Muscle layer of duodenum (tissue), 2 donors: ENCODE results near the gene ZNF90.

Source experiments
- H3K27ac ChIP-seq: one replicate; pipeline ENCODE4 v1.7.0; 2013; ENCODE audit warnings: mild to moderate bottlenecking, low read length
- H3K27me3 ChIP-seq: one replicate; pipeline ENCODE4 v1.7.0; 2013; ENCODE audit warnings: low read depth, mild to moderate bottlenecking, control low read depth, low read length
- H3K36me3 ChIP-seq, 2 donors: one replicate each; pipeline ENCODE4 v1.7.0; 2013; ENCODE audit warnings: low read length in 2 of 2, control low read depth in 1 of 2, mild to moderate bottlenecking in 1 of 2; ENCODE audit not compliant: insufficient read depth in 2 of 2, control insufficient read depth in 1 of 2
- H3K4me1 ChIP-seq, 2 donors: one replicate each; pipeline ENCODE4 v1.7.0; 2013; ENCODE audit warnings: low read length in 2 of 2, mild to moderate bottlenecking in 2 of 2, control low read depth in 1 of 2, moderate library complexity in 1 of 2; ENCODE audit not compliant: insufficient read depth in 2 of 2, control insufficient read depth in 1 of 2
- H3K4me3 ChIP-seq, 2 donors: one replicate each; pipeline ENCODE4 v1.7.0; 2013; ENCODE audit warnings: low read length in 2 of 2, low read depth in 1 of 2, mild to moderate bottlenecking in 1 of 2
- H3K9me3 ChIP-seq, 2 donors: one replicate each; pipeline ENCODE4 v1.7.0; 2013; ENCODE audit warnings: low read length in 2 of 2, control low read depth in 1 of 2, mild to moderate bottlenecking in 1 of 2; ENCODE audit not compliant: control insufficient read depth in 1 of 2
- donor health status: healthy.

The ZNF90 gene

DNA sequence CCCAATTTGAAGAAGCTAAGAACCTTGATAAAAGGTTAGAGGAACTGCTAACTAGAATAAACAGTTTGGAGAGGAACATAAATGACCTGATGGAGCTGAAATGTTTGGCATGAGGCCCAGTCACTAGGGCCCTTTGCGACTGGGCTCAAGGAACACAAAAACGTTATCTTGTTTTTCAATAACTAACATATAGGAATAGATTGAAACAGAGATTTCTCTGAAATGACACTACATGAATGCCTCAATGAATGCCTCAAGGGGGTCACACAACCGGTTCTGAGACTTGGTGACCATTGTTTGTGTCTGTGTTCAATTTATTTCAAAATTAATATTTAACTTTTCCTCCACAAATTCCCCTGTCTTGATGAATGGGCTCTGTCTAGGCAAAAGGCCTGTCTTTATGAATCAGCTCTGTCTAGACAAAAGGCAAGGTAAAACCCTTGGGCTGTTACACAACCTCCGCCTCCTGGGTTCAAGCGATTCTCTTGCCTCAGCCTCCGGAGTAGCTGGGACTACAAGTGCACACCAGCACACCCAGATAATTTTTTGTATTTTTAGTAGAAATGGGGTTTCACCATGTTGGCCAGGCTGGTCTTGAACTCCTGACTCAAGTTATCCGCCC is 88.3 kb downstream of the ZNF90 start:
- Histone ChIP-seq H3K36me3 (peaks cover 0 to 3% of the 10 kb centered on the region in 2 donors), H3K4me3 (no peak overlapping the region), H3K4me1 (peaks cover 0 to 7% of the 10 kb centered on the region in 2 donors), H3K9me3 (no peaks in the 10 kb centered on the region), H3K27me3 (no peaks in the 10 kb centered on the region), H3K27ac (no peak overlapping the region)

DNA sequence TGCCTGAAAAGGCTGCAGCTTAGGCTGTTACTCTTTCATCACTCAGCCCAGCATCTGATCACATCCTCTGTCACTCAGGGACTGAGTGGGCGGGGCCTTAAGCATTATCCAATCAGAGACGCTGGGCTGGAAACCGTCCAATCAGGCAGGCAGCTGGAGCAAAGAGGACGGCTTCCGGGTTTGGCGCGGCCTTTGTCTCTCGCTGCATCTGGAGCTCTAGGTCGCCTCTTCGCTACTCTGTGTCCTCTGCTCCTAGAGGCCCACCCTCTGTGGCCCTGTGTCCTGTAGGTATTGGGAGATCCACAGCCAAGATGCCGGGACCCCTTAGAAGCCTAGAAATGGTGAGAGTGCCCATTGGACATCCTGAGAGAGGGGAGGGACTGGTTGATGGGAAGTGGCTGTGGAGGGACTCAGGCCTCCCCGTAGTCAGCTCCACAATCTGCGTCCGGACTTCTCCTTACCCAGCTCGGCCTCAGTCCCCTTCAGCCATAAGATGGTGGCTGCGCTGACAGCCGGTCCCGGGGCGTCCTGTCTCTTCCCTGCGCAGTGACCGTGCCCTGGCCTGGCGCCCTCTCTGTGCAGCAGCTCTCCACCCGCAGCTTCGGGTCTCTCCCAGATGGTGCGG is 89.3 kb downstream of the ZNF90 start, which contains the start of gene ZNF486:
Gene ZNF486, plus strand, starts transcription at position 195 of the 625 bp plus-strand sequence. Its CDS starts 117 bp downstream, at position 312.
- peak within 1 kb of the TSS; percentile 51 for H3K27ac ChIP-seq
- H3K9me3 ChIP-seq: no peaks in the 10 kb centered on the region
- peak within 1 kb of the TSS; percentile 86 to 94 for H3K4me3 ChIP-seq
- H3K27me3 ChIP-seq: no peaks in the 10 kb centered on the region
- H3K36me3 ChIP-seq: peaks cover 0 to 12% of the 10 kb centered on the region in 2 donors
- peaks cover 0 to 7% of the 10 kb centered on the region in 2 donors for H3K4me1 ChIP-seq

DNA sequence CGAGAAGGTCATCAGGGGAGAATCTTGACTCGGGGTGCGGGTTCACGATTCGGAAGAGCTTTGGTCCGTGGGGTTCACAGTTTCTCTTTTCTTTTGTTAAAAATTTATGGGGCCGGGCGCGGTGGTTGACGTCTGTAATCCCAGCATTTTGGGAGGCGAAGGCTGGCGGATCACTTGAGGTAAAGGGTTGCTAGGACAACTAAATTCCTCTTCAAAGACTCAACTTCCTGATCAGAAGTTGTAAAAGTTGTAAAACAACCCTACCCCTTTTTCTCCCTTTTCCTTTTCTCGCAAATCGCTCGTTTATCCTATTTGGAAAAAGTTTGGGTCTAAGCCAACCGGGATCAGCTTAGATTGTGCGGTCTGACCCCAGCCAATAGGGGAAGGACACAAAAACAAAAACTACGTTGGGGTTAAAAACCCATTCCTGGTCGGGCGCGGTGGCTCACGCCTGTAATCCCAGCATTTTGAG is 89.9 kb downstream of the ZNF90 start:
- Histone ChIP-seq H3K4me3 (peak overlapping the region; percentile 86 to 94), H3K27ac (peak overlapping the region; percentile 51), H3K36me3 (peaks cover 0 to 15% of the 10 kb centered on the region in 2 donors)

More for the DNA sequence above, 89.9 kb downstream of the ZNF90 start:
- H3K27me3 ChIP-seq: no peaks in the 10 kb centered on the region
- no peaks in the 10 kb centered on the region for H3K9me3 ChIP-seq
- peaks cover 0 to 7% of the 10 kb centered on the region in 2 donors for H3K4me1 ChIP-seq
